ENCODE data around the gene OSMR.

OSMR gene

GRCh38 chr5:38871790-38872551 lies 26.2 kb downstream of the OSMR start:
- peak; percentile 100 for DNase-seq (ENCODE audit: low spot score)

GRCh38 chr5:38872826-38873225 lies 27.0 kb downstream of the OSMR start:
- DNase-seq (ENCODE audit: low spot score): peak; percentile 4

- DNase-seq (ENCODE audit: low spot score): peak; percentile 7
Observed at GRCh38 chr5:38874948-38875456, 29.2 kb downstream of the OSMR start.

GRCh38 chr5:38878391-38879077 lies 32.7 kb downstream of the OSMR start:
- DNase-seq (ENCODE audit: low spot score): peak; percentile 48

GRCh38 chr5:38879078-38879460 lies 33.3 kb downstream of the OSMR start:
- no peak for DNase-seq (ENCODE audit: low spot score)

GRCh38 chr5:38883842-38884241 lies 38.0 kb downstream of the OSMR start:
- no peak for DNase-seq (ENCODE audit: low spot score)

- no peak for DNase-seq (ENCODE audit: low spot score)
Observed at GRCh38 chr5:38885208-38885607, 39.4 kb downstream of the OSMR start.

GRCh38 chr5:38888041-38888440 lies 42.2 kb downstream of the OSMR start:
- DNase-seq (ENCODE audit: low spot score): no peak

- DNase-seq (ENCODE audit: low spot score): no peak
Observed at GRCh38 chr5:38889424-38889823, 43.6 kb downstream of the OSMR start.

GRCh38 chr5:38891563-38891962 lies 45.8 kb downstream of the OSMR start:
- no peak for DNase-seq (ENCODE audit: low spot score)

GRCh38 chr5:38892363-38892762 lies 46.6 kb downstream of the OSMR start:
- DNase-seq (ENCODE audit: low spot score): no peak

- no peak for DNase-seq (ENCODE audit: low spot score)
Observed at GRCh38 chr5:38896760-38897159, 50.9 kb downstream of the OSMR start.

GRCh38 chr5:38899936-38900335 lies 54.1 kb downstream of the OSMR start:
- DNase-seq (ENCODE audit: low spot score): no peak

GRCh38 chr5:38905516-38905915 lies 59.7 kb downstream of the OSMR start:
- DNase-seq (ENCODE audit: low spot score): no peak

- DNase-seq (ENCODE audit: low spot score): no peak
Observed at GRCh38 chr5:38906503-38906902, 60.7 kb downstream of the OSMR start.

- DNase-seq (ENCODE audit: low spot score): no peak
Observed at GRCh38 chr5:38911933-38912332, 66.1 kb downstream of the OSMR start.

- DNase-seq (ENCODE audit: low spot score): no peak
Observed at GRCh38 chr5:38913714-38914113, 67.9 kb downstream of the OSMR start.

- DNase-seq (ENCODE audit: low spot score): no peak
Observed at GRCh38 chr5:38916802-38917201, 71.0 kb downstream of the OSMR start.

- no peak for DNase-seq (ENCODE audit: low spot score)
Observed at GRCh38 chr5:38921174-38921573, 75.4 kb downstream of the OSMR start.

GRCh38 chr5:38922199-38922598 lies 76.4 kb downstream of the OSMR start:
- DNase-seq (ENCODE audit: low spot score): peak; percentile 61

GRCh38 chr5:38923661-38924451 lies 78.0 kb downstream of the OSMR start:
- DNase-seq (ENCODE audit: low spot score): no peak

- peak; percentile 41 for DNase-seq (ENCODE audit: low spot score)
Observed at GRCh38 chr5:38925154-38925925, 79.5 kb downstream of the OSMR start.

All from kidney tubule cell (primary cell).